Body of pancreas (tissue), 4 donors: ENCODE measurements around the gene CARD6.
A peak's percentile ranks its signal among the peaks of the same experiment; 100 is the strongest.

Experiments
- POLR2A ChIP-seq, 3 donors: fragments of 450-650 bp; IDR thresholded peaks; one replicate each; pipeline ENCODE4 v1.6.1; 2016; ENCODE audit warnings: antibody characterized with exemption in 3 of 3, mild to moderate bottlenecking in 2 of 3
- TF ChIP-seq, protein P1 (sequence below), 7 experiments: fragments of 450-650 bp in 4 of 7; fragments of 200-600 bp in 3 of 7; sonication (generic) in 3 of 7; IDR thresholded peaks; one replicate each; pipeline ENCODE4 v1.5.1; 2016 to 2019; ENCODE audit warnings: antibody characterized with exemption in 7 of 7

DNA sequence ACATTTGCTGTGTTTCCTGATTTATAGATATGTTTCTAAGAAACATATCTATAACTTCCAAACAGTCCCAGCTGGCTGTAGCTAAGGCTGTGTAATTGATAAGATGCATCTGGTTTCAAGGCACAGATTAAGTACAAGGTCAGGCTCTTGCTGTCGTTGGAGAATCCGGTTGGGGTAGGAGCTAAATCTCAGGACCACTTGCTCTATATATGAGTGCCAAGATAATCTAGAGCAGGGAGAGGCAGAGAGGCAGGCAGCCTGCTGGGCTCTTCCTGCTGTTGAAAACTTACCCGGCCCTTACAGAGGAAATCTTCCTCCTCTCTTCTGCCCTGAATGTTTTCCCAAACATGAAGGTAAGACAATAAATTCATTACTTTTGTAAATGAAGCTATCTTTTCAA is 68.1 kb downstream of the CARD6 start, which contains the start of gene C7:
- TF ChIP-seq, protein P1, sequence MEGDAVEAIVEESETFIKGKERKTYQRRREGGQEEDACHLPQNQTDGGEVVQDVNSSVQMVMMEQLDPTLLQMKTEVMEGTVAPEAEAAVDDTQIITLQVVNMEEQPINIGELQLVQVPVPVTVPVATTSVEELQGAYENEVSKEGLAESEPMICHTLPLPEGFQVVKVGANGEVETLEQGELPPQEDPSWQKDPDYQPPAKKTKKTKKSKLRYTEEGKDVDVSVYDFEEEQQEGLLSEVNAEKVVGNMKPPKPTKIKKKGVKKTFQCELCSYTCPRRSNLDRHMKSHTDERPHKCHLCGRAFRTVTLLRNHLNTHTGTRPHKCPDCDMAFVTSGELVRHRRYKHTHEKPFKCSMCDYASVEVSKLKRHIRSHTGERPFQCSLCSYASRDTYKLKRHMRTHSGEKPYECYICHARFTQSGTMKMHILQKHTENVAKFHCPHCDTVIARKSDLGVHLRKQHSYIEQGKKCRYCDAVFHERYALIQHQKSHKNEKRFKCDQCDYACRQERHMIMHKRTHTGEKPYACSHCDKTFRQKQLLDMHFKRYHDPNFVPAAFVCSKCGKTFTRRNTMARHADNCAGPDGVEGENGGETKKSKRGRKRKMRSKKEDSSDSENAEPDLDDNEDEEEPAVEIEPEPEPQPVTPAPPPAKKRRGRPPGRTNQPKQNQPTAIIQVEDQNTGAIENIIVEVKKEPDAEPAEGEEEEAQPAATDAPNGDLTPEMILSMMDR (IDR thresholded peaks at IDR 0.05) = no peak
- TF ChIP-seq POLR2A (IDR thresholded peaks at IDR 0.05) = peak in 2 of 3 donors; percentile 37 to 42
